Omental fat pad (tissue), 4 donors: ENCODE measurements around the gene MRTFA. TPM values are rescaled to one million over a fixed set of nuclear protein-coding genes. Genes with fewer than 3 reads are reported as not detected.

Experiments used
- ATAC-seq: fragments of 150-250 bp; one replicate; pipeline ENCODE4 v1.9.1; 2016; ENCODE audit warnings: mild to moderate bottlenecking, moderate library complexity; ENCODE audit not compliant: low FRiP score
- DNase-seq: peaks from one replicate; pipeline ENCODE4 v3.0.0-alpha.2; 2019; ENCODE audit warnings: low spot score
- CTCF ChIP-seq, 3 donors: fragments of 450-650 bp; IDR thresholded peaks; one replicate each; pipeline ENCODE4 v1.5.1; 2016 to 2017; ENCODE audit warnings: antibody characterized with exemption in 3 of 3, mild to moderate bottlenecking in 3 of 3, moderate library complexity in 2 of 3
- total RNA-seq, 4 donors: library from RNA; depleted of rRNA; stranded (reverse); fragments of >200 nt; gene quantifications; one replicate each; pipeline ENCODE4 v1.1.0, GENCODE V29; 2016

The MRTFA gene
- total RNA-seq, 4 donors from 2014 or later: 36.0 to 76.3 (median 54.7) TPM

GRCh38 chr22:40487663-40488249 is 148.8 kb downstream of the MRTFA start:
- DNase-seq (no peak), ATAC-seq (no peak)
- TF ChIP-seq CTCF (IDR thresholded peaks at IDR 0.05): no peak

- no peak for TF ChIP-seq CTCF (IDR thresholded peaks at IDR 0.05)
- ATAC-seq (no peak), DNase-seq (no peak)
Observed at GRCh38 chr22:40486962-40487602, 149.4 kb downstream of the MRTFA start.

GRCh38 chr22:40485813-40486667 is 150.5 kb downstream of the MRTFA start:
- no peak for DNase-seq
- ATAC-seq: peak; percentile 19

GRCh38 chr22:40484906-40485669 is 151.4 kb downstream of the MRTFA start:
- ATAC-seq (no peak), DNase-seq (no peak)
- TF ChIP-seq CTCF (IDR thresholded peaks at IDR 0.05): no peak

More at GRCh38 chr22:40485813-40486667, 150.5 kb downstream of the MRTFA start:
- no peak for TF ChIP-seq CTCF (IDR thresholded peaks at IDR 0.05)

- DNase-seq (no peak), ATAC-seq (no peak)
- TF ChIP-seq CTCF (IDR thresholded peaks at IDR 0.05): no peak
Observed at GRCh38 chr22:40482886-40483285, 153.6 kb downstream of the MRTFA start.

GRCh38 chr22:40482391-40482790 is 154.1 kb downstream of the MRTFA start:
- no peak for TF ChIP-seq CTCF (IDR thresholded peaks at IDR 0.05)
- ATAC-seq (no peak), DNase-seq (no peak)
